Type B pancreatic cell (in vitro differentiated cells): ENCODE results near the gene TRAF3IP1. TPM values are rescaled to one million over a fixed set of nuclear protein-coding genes. Genes with fewer than 3 reads are reported as not detected.
A peak's percentile ranks its signal among the peaks of the same experiment; 100 is the strongest.
"Not testable (repeated sequence)": the region's sequence is repeated elsewhere in the genome, so short reads cannot be mapped to it uniquely, and the experiment has no call there.

Experiments
- DNase-seq: peaks from one replicate; pipeline ENCODE4 v3.0.0; 2021; ENCODE audit warnings: mixed read lengths; ENCODE audit not compliant: unreplicated experiment; ENCODE audit errors: extremely low spot score
- H3K27ac Mint-ChIP-seq: 2 replicates; pipeline ENCODE4 v1.8.0; 2021; ENCODE audit warnings: mild to moderate bottlenecking, mixed read lengths
- H3K27me3 Mint-ChIP-seq: 2 replicates; pipeline ENCODE4 v1.8.0; 2021; ENCODE audit warnings: mixed read lengths
- H3K36me3 Mint-ChIP-seq: 2 replicates; pipeline ENCODE4 v1.8.0; 2021; ENCODE audit warnings: mixed read lengths
- H3K4me1 Mint-ChIP-seq: one replicate; pipeline ENCODE4 v1.8.0; 2021; ENCODE audit warnings: mixed read lengths; ENCODE audit not compliant: unreplicated experiment
- H3K4me3 Mint-ChIP-seq: 2 replicates; pipeline ENCODE4 v1.8.0; 2021; ENCODE audit warnings: mild to moderate bottlenecking, mixed read lengths
- H3K9me3 Mint-ChIP-seq: 2 replicates; pipeline ENCODE4 v1.8.0; 2021; ENCODE audit warnings: mixed read lengths
- total RNA-seq: library from RNA; stranded (reverse); gene quantifications from 2 replicates; pipeline ENCODE4 v1.2.1, GENCODE V29; 2021; ENCODE audit warnings: low replicate concordance
- TF ChIP-seq, protein P1 (sequence below): fragments of 200-600 bp; sonication (generic); conservative IDR thresholded peaks from 2 replicates; pipeline ENCODE4 v1.5.0; 2021; ENCODE audit warnings: antibody characterized with exemption, mild to moderate bottlenecking

Gene TRAF3IP1
- total RNA-seq, 1 donor from 2014 or later = 20.9 TPM

DNA sequence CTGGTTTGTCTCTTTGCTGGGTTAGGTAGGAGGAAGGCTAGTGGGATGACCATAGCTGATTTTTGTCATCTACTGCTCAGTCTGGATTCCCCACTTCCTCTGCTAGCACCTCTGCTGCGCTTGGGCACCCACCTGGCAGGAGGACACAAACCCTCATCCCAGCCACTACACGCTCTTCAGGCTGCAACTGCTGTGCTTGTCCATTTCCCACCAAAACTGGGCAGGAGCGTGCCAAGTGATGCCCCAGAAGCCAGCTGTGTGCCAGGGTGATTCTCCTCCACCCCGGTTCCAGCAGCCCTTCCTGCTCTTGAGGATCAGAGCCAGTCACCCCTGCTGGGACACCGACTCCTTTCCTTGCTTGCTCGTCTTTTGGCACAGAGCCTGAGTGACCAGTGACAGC lies 16.2 kb upstream of the TRAF3IP1 start:
- H3K9me3 Mint-ChIP-seq = no peaks in the 10 kb centered on the region
- no peaks in the 10 kb centered on the region for H3K4me1 Mint-ChIP-seq
- no peak for DNase-seq
- H3K4me3 Mint-ChIP-seq = no peak overlapping the region
- H3K27me3 Mint-ChIP-seq = peaks cover 6% of the 10 kb centered on the region
- H3K27ac Mint-ChIP-seq = no peak overlapping the region
- H3K36me3 Mint-ChIP-seq = no peaks in the 10 kb centered on the region
- TF ChIP-seq, protein P1, sequence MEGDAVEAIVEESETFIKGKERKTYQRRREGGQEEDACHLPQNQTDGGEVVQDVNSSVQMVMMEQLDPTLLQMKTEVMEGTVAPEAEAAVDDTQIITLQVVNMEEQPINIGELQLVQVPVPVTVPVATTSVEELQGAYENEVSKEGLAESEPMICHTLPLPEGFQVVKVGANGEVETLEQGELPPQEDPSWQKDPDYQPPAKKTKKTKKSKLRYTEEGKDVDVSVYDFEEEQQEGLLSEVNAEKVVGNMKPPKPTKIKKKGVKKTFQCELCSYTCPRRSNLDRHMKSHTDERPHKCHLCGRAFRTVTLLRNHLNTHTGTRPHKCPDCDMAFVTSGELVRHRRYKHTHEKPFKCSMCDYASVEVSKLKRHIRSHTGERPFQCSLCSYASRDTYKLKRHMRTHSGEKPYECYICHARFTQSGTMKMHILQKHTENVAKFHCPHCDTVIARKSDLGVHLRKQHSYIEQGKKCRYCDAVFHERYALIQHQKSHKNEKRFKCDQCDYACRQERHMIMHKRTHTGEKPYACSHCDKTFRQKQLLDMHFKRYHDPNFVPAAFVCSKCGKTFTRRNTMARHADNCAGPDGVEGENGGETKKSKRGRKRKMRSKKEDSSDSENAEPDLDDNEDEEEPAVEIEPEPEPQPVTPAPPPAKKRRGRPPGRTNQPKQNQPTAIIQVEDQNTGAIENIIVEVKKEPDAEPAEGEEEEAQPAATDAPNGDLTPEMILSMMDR = no peak

DNA sequence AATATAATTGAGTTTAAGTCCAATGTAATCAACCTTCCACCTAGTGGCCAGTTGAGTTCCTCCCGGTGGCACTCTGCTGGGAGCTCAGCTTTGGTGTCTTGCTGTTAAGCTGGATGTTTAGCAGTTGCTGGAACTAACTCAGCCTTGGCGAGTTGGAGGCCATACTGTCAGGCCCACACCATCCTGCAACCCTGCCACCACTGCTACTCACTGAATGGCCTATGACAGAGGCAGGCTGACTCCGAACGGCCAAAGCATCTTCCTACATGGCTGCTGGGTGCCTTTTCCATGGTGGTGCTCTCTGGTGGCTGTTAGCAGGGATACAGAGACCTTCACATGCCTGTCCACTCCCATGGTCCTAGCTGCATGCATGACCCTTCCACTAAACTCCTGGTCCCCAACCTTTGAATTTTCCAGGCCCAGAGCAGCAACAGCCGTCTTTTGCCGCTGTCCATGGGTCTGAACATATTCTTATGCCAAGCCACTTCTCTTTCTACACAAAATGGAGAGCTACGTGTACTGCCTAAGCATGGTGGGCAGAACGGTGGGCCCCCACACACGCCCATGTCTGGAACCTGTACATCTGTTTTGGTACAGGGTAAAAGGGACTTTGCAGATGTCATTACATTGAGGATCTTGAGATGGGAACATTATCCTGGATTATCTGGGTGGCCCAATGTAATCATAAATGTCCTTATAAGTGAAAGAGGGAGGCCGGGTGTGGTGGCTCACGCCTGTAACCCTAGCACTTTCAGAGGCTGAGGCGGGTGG lies 15.0 kb upstream of the TRAF3IP1 start:
- Mint-ChIP-seq H3K4me3 (no peak overlapping the region), H3K27ac (no peak overlapping the region), H3K9me3 (no peaks in the 10 kb centered on the region), H3K27me3 (peaks cover 6% of the 10 kb centered on the region), H3K36me3 (no peaks in the 10 kb centered on the region), H3K4me1 (no peaks in the 10 kb centered on the region)
- no peak for DNase-seq
- TF ChIP-seq, protein P1 = no peak

DNA sequence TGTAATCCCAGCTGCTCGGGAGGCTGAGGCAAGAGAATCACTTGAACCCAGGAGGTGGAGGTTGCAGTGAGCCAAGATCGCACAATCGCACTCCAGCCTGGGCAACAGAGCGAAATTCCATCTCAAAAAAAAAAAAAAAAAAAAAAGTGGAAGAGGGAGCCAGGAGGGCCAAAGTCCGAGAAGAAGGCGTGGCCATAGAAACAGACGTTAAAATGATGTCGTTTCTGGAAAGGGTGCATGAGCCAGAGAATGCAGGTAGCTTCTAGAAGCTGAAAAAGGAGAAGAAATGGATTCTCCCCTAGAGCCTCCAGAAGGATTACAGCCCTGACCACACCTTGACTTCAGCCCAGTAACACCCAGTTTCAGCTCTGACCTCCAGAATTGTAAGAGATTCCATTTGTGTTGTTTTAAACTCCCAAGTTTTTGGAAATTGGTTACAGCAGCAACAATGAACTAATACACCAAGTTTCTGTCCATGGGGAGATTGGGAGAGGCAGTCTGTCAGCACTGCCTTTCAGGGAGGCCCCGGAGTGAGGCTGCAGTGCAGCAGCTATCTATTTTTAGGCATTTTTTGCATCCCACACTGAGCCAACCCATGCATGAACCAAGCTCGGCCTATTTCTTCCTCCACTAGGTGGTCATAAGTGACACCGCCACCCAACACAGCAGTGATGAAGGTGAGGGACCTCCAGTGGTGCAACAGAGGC lies 14.2 kb upstream of the TRAF3IP1 start:
- no peak for DNase-seq
- H3K27me3 Mint-ChIP-seq = peaks cover 6% of the 10 kb centered on the region
- no peak overlapping the region for H3K4me3 Mint-ChIP-seq
- no peaks in the 10 kb centered on the region for H3K36me3 Mint-ChIP-seq
- H3K27ac Mint-ChIP-seq = no peak overlapping the region
- TF ChIP-seq, protein P1 = no peak
- no peaks in the 10 kb centered on the region for H3K9me3 Mint-ChIP-seq
- H3K4me1 Mint-ChIP-seq = no peaks in the 10 kb centered on the region

GRCh38 chr2:238306672-238306998 lies 13.7 kb upstream of the TRAF3IP1 start:
- Mint-ChIP-seq H3K4me1 (no peaks in the 10 kb centered on the region), H3K36me3 (no peaks in the 10 kb centered on the region), H3K27me3 (peaks cover 6% of the 10 kb centered on the region), H3K9me3 (no peaks in the 10 kb centered on the region), H3K4me3 (no peak overlapping the region), H3K27ac (no peak overlapping the region)
- TF ChIP-seq, protein P1 = no peak
- no peak for DNase-seq

DNA sequence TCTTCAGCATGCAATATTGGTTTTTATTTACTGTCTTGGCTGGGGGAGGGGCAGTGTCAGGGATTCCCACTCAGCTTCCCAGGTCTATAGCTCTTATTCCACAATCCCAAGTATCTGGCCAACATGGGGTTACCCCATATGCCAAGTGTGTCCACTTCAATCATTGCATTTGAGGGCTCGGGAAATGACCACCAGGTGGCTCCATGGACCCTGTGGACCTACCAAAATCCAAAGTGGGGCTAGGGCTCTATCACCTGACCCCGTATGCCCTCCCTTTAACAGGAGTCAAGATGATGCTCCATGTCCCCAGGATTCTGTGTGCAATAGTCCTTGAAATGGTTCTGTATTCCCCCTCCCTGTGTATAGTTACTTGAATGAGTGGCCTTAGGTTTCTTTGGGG lies 12.1 kb upstream of the TRAF3IP1 start:
- Mint-ChIP-seq H3K4me3 (no peak overlapping the region), H3K27me3 (peaks cover 4% of the 10 kb centered on the region), H3K36me3 (no peaks in the 10 kb centered on the region), H3K4me1 (no peaks in the 10 kb centered on the region), H3K9me3 (no peaks in the 10 kb centered on the region), H3K27ac (no peak overlapping the region)
- no peak for DNase-seq
- TF ChIP-seq, protein P1 = peak; percentile 35

GRCh38 chr2:238310721-238311120 lies 9.6 kb upstream of the TRAF3IP1 start:
- H3K27ac Mint-ChIP-seq, H3K4me3 Mint-ChIP-seq, H3K9me3 Mint-ChIP-seq, H3K4me1 Mint-ChIP-seq, DNase-seq, H3K27me3 Mint-ChIP-seq, H3K36me3 Mint-ChIP-seq: not testable (repeated sequence)
